ENCODE results near the gene SIGLEC11.

The SIGLEC11 gene

DNA sequence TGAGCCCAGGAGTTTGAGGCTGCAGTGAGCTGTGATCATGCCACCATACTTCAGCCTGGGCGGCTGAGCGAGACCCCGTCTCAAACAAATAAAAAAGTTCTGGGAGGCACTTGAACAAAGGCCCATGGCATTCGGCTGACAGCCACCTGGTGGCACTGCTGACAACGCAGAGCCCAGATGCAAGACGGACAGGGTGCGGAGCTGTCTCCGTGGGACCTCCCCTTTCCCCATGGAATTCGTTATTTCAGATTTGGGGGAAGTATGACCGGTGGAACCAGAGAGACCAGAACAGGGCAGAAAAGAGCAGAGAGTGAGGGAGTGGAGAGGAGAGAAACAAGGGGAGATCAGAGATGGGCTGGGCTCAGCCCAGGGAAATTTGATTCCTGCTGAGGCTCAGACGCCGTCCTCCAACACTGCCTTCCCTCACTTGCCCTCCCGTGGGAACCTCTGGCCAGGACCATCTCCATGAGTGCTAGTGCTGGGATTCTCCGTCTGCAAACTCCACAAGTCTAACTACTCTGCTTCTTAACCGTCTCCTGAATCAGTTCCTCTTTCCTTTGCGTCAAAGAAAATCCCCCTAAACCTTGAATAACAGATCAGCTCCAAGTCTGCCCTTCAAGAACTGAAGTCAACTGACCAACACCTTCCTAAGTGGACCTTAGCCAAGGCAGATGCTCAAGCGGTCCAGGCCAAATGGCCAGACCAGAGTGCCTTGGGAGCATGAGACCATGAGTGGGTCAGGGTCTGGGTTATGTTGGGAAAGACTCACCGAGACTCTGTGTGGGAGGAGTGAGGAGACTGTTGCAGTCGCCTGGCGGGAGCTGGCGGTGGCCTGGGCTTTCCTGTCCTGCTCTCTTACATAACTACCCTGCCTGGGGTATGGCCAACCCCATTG lies 43.9 kb downstream of the SIGLEC11 start:
- no peak overlapping the region for H3K27ac ChIP-seq
- H3K36me3 ChIP-seq (replicated peaks) = peaks cover 40% of the 10 kb centered on the region
- TF ChIP-seq, protein P1, sequence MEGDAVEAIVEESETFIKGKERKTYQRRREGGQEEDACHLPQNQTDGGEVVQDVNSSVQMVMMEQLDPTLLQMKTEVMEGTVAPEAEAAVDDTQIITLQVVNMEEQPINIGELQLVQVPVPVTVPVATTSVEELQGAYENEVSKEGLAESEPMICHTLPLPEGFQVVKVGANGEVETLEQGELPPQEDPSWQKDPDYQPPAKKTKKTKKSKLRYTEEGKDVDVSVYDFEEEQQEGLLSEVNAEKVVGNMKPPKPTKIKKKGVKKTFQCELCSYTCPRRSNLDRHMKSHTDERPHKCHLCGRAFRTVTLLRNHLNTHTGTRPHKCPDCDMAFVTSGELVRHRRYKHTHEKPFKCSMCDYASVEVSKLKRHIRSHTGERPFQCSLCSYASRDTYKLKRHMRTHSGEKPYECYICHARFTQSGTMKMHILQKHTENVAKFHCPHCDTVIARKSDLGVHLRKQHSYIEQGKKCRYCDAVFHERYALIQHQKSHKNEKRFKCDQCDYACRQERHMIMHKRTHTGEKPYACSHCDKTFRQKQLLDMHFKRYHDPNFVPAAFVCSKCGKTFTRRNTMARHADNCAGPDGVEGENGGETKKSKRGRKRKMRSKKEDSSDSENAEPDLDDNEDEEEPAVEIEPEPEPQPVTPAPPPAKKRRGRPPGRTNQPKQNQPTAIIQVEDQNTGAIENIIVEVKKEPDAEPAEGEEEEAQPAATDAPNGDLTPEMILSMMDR (IDR thresholded peaks at IDR 0.05; ENCODE audit: low read depth, low read length, missing control alignments) = peak; percentile 45

DNA sequence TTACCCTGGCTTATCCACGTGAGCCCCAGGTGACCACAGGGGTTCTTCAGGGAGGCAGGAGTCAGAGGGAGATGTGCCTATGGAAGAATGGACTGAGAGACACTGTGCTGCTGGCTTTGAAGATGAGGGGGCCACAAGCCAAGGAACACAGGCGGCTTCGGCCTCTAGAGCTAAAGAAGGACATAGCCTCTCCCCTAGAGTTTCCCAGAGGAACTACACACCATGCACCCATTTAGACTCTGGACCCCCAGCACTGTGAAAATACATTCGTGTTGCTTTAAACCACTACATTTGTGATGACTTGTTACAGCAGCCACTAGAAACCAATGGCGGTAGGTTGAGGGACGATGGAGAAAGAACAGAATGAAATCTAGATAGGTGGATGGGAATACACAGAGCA lies 45.7 kb downstream of the SIGLEC11 start:
- no peak for DNase-seq
- H3K36me3 ChIP-seq (replicated peaks) = peaks cover 40% of the 10 kb centered on the region

More for the DNA sequence above, 43.9 kb downstream of the SIGLEC11 start:
- in situ Hi-C loops (cut with HindIII; ENCODE audit: low pct_ligation_motif_present, low sequenced_read_pairs) = no loop called here
- Histone ChIP-seq H3K4me3 (ENCODE audit: low read depth, low read length) (no peak overlapping the region), H3K27me3 (replicated peaks) (no peaks in the 10 kb centered on the region)
- DNase-seq = no peak

DNA sequence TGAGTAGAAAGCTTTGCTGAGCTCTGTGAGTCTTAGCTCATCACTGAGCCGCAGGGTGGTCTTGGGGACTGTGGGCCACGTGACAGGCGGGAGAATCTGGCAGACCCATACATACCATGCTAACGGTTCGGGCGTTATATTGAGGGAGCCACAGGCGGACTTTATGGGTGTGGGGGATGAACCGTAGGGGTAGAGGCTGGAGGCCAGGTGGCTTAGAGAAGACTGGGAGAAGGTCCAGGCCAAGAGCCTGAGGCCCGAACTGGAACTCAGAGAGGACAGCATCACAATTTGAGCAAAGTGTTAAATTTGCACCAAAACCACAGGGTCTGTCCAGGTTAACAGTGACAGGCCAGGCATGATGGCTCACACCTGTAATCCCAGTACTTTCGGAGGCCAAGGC lies 47.3 kb downstream of the SIGLEC11 start:
- DNase-seq = no peak
- in situ Hi-C loops (cut with HindIII; ENCODE audit: low pct_ligation_motif_present, low sequenced_read_pairs) = no loop called here
- H3K36me3 ChIP-seq (replicated peaks) = peaks cover 41% of the 10 kb centered on the region
- H3K4me3 ChIP-seq (ENCODE audit: low read depth, low read length) = no peak overlapping the region
- no peak overlapping the region for H3K27ac ChIP-seq
- TF ChIP-seq, protein P1 (IDR thresholded peaks at IDR 0.05; ENCODE audit: low read depth, low read length, missing control alignments) = no peak
- H3K27me3 ChIP-seq (replicated peaks) = no peaks in the 10 kb centered on the region

More for the DNA sequence above, 45.7 kb downstream of the SIGLEC11 start:
- no peak overlapping the region for H3K27ac ChIP-seq
- no peaks in the 10 kb centered on the region for H3K27me3 ChIP-seq (replicated peaks)
- no peak overlapping the region for H3K4me3 ChIP-seq (ENCODE audit: low read depth, low read length)
- TF ChIP-seq, protein P1 (IDR thresholded peaks at IDR 0.05; ENCODE audit: low read depth, low read length, missing control alignments) = peak; percentile 35
- in situ Hi-C loops (cut with HindIII; ENCODE audit: low pct_ligation_motif_present, low sequenced_read_pairs) = no loop called here

DNA sequence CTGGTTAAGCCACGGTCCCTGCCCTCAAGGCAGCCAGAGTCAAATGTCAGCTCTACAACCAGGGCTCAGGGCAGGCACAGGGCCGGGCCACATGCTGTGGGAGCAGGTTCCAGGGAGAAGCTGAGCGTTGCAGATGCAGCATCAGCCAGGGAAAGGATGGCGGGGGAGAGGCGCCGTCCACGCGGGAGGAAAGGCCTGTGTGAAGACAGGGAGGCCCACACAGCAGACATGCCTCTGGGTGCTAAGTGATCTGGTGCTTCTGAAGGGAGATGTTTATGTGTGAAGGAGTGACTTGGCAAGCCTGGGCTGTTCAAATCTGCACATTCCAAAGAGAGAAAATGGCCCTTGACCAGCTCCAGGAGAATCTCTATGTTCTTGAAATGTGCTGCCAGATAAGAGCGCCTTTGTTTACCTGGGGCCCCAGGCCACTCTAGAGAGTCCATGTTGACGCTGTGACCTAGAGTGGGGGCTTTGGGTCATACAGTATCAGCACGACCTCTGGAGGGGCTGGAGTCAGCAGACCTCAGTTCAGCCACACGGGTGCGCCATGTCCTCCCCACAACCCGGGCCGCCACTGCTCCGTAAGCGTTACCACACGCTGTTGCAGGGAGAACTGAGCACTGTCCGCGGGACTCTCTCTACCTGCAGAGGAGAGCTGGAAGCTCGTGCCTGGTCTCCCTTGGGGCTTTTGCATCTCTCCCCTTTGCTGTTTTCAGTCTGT lies 47.8 kb downstream of the SIGLEC11 start:
- TF ChIP-seq, protein P1 (IDR thresholded peaks at IDR 0.05; ENCODE audit: low read depth, low read length, missing control alignments) = peak; percentile 20
- Histone ChIP-seq H3K27me3 (replicated peaks) (no peaks in the 10 kb centered on the region), H3K4me3 (ENCODE audit: low read depth, low read length) (no peak overlapping the region), H3K36me3 (replicated peaks) (peaks cover 43% of the 10 kb centered on the region), H3K27ac (no peak overlapping the region)
- in situ Hi-C loops (cut with HindIII; ENCODE audit: low pct_ligation_motif_present, low sequenced_read_pairs) = no loop called here
- DNase-seq = no peak

DNA sequence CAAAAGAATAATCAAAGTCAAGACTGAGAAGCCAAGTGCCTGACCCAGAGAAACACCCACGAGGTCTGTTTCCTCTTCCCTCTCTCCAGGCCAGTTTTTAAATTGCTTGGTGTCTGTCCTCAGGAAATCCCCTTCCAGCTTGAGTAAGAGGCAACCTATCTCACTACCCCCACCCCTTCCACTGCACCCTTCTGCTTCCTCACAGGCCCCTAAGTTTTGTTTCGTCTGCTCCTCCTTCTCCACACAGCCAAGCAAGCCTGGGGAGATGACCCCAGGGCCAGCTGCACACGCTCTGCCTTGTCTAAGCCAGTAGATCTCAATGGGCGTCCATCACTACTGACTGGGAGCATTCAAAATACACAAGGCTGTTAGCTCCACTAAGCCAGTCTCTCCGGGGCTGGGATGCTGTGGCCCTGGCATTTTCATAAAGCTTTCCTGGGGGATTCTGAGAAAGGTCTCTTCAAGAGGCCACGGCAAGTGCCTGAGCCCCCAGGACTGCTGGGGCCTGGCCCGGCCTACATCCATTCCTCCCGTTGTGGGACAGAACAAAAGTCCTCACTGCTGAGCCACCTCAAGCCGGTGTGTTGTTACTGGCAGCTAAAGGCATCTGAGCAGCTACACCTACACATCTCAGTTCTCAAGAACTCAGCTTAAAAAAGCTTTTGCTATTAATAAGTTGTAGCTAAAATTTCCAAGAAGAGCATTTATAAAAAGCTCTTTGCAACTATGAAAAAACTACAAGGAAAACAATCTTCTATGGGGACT lies 49.4 kb downstream of the SIGLEC11 start:
- TF ChIP-seq, protein P1 (IDR thresholded peaks at IDR 0.05; ENCODE audit: low read depth, low read length, missing control alignments) = no peak
- in situ Hi-C loops (cut with HindIII; ENCODE audit: low pct_ligation_motif_present, low sequenced_read_pairs) = no loop called here

More for the DNA sequence above, 49.4 kb downstream of the SIGLEC11 start:
- DNase-seq = no peak
- H3K27ac ChIP-seq = no peak overlapping the region
- H3K4me3 ChIP-seq (ENCODE audit: low read depth, low read length) = no peak overlapping the region
- H3K36me3 ChIP-seq (replicated peaks) = peaks cover 41% of the 10 kb centered on the region
- H3K27me3 ChIP-seq (replicated peaks) = no peaks in the 10 kb centered on the region
